Measurements from ENCODE around the gene ADCY1.
"Not testable (repeated sequence)": the region's sequence is repeated elsewhere in the genome, so short reads cannot be mapped to it uniquely, and the experiment has no call there.

The ADCY1 gene

GRCh38 chr7:45756333-45756732 is 182.2 kb downstream of the ADCY1 start:
- DNase-seq (ENCODE audit: low read depth); H3K4me3 ChIP-seq (ENCODE audit: low read length): not testable (repeated sequence)

GRCh38 chr7:45756757-45757156 is 182.6 kb downstream of the ADCY1 start:
- not testable (repeated sequence) for DNase-seq (ENCODE audit: low read depth); H3K4me3 ChIP-seq (ENCODE audit: low read length)
- peak; percentile 15 for TF ChIP-seq CTCF (IDR thresholded peaks at IDR 0.05; ENCODE audit: insufficient read depth, low read depth, low read length, missing control alignments)

DNA sequence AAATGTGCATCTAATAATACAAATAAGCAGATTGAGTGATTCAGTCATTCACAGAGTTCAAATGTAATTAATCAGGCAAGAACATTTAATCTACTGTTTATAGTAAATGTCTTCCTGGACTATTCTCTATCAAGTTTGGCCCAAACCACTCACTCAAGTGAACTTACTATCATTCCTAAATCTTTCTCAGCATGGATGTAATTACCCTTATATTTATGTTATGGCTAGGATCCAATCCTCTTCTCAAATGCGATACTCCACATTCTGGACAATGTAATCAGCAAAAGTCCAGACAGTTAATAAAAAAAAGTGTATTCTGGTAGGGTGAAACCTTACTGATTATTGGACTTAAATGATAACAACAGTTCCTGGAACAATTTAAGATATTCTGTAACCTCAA is 185.3 kb downstream of the ADCY1 start:
- not testable (repeated sequence) for H3K4me3 ChIP-seq (ENCODE audit: low read length); DNase-seq (ENCODE audit: low read depth)

GRCh38 chr7:45761545-45762205 is 187.5 kb downstream of the ADCY1 start:
- H3K4me3 ChIP-seq (ENCODE audit: low read length); DNase-seq (ENCODE audit: low read depth): not testable (repeated sequence)

GRCh38 chr7:45762225-45762994 is 188.2 kb downstream of the ADCY1 start:
- DNase-seq (ENCODE audit: low read depth): peak; percentile 4
- not testable (repeated sequence) for H3K4me3 ChIP-seq (ENCODE audit: low read length)

DNA sequence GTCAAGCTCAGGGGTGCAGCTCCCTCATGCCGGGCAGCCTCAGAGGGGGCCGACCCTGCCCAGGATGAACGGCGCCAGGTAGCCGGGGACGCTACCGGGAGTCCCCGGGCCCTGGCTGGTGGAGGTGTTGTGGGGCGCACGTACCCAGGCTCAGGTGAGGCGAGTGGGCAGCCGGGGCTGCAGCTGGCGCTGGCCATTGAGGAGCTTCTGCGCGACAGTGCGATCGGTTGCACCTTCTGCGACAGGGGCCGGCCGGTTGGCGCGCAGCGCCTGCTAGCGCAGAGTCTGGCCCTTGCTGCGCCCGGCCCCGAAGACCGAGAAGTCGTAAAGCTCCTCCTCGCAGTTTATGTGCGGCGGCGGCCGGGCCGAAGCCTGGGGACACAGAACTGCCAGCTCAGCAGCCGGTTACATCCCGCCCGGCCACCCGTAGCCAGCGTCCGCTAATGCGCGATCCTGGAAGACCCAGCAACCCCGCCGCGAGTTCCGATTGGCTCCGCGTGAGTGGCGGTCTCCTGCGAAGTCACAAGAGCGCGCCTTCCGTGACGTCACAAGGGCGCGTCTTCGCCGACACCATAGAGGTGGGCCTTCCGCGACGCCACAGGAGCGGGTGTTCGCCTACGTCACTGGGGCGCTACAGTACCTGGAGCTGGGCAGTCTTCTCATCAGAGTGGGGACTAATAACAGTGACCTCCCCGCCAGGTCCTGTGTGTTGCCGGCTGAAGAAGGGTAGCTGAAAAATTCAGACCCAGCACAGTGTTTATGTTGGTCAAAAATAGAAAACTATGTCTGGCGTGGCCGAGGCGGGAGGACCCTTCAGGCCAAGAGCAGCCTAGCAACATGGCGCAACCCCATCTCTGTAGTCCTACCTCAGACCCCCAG is 194.6 kb downstream of the ADCY1 start:
- peak overlapping the region; percentile 72 for H3K4me3 ChIP-seq (ENCODE audit: low read length)
- DNase-seq (ENCODE audit: low read depth): peak; percentile 99

DNA sequence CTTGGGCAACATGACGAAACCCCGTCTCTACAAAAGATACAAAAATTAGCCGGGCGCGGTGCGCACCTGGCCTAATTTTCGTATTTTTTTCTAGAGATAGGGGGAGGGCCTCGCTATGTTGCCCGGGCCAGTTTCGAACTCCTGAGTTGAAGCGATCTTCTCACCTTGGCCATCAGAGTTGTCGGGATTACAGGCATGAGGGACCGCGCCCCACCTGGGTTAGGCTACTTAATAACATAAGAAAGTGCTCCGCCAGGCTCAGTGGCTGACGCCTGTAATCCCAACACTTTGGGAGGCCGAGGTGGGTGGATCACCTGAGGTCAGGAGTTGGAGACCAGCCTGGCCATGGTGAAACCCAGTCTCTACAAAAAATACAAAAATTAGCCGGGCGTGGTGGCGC is 195.5 kb downstream of the ADCY1 start:
- peak overlapping the region; percentile 72 for H3K4me3 ChIP-seq (ENCODE audit: low read length)
- not testable (repeated sequence) for DNase-seq (ENCODE audit: low read depth)

Measured in epithelial cell of esophagus (primary cell).